Endometrial microvascular endothelial cells (primary cell): ENCODE data around the gene CFAP58. TPM values are rescaled to one million over a fixed set of nuclear protein-coding genes. Genes with fewer than 3 reads are reported as not detected.
"Not testable (repeated sequence)": the region's sequence is repeated elsewhere in the genome, so short reads cannot be mapped to it uniquely, and the experiment has no call there.

ENCODE experiments used
- in situ Hi-C: cut with HindIII; loops from 2 replicates; pipeline ENCODE4 v1.10.0; 2017; ENCODE audit warnings: low sequenced_read_pairs, low pct_unique_long_range_greater_than_20kb; ENCODE audit errors: inconsistent ontology term
- total RNA-seq: library from RNA; depleted of rRNA; stranded (reverse); fragments of >200 nt; gene quantifications from one replicate; pipeline ENCODE4 v1.2.3, GENCODE V29; 2015; ENCODE audit errors: inconsistent ontology term

Gene CFAP58
- total RNA-seq, 1 donor from 2014 or later: 0.28 TPM

DNA sequence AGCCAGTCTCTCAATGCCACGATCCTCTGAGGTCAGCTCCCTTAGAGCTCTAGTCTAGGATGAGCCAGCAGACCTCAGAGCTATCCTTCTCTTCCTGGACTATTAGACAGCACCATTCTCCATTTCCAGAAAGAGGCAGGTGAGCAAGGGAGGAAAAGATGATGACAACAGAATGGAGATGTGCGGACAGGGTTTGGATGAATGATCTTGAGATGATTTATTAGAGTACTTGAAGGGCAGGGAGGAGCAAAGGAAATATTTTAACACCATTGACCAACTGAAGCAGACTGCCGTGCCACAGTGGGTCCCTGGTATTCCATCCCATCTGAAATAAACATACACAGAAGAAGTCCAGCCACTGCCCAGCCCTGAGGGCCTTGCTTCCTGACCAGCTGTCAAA is 94.3 kb downstream of the CFAP58 start:
- in situ Hi-C loops: no loop called here

- in situ Hi-C loops: no loop called here
These were observed 95.8 kb downstream of the CFAP58 start for GRCh38 chr10:104449391-104449790.

DNA sequence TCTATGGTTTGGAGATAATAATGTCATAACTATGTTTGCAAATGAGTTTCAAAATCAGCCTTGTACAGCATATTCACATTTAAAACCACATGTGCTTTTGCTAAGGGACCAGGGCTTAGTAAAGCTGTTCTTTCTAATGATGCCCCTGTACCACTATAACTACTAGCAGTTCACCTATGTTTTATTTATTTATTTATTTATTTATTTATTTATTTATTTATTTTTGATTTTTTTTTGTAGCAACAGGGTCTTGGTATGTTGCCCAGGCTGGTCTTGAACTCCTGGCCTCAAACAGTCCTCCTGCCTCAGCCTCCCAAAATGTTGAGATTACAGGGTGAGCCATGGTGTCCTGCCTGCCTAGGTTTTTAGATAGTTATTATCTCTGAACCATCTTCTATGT is 96.9 kb downstream of the CFAP58 start:
- in situ Hi-C loops: no loop called here

- in situ Hi-C loops: no loop called here
These were observed 97.3 kb downstream of the CFAP58 start for GRCh38 chr10:104450954-104451353.

GRCh38 chr10:104452977-104453376 is 99.3 kb downstream of the CFAP58 start:
- in situ Hi-C loops: no loop called here

- in situ Hi-C loops: no loop called here
These were observed 103.3 kb downstream of the CFAP58 start for GRCh38 chr10:104456802-104457542.

DNA sequence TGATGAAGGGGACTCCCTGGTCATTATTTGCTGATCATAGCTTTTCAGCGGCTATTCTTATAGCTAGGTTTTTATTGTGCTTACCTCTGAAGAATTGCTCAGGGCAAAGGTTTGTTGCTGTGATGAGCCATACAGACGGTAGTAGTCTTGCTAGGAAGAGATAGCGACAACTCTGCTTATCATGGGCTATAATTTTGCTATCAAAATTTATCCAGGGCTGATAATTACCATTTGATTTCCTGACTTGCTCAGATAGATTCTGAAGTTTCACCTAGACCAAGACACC is 103.9 kb downstream of the CFAP58 start:
- in situ Hi-C loops: no loop called here

DNA sequence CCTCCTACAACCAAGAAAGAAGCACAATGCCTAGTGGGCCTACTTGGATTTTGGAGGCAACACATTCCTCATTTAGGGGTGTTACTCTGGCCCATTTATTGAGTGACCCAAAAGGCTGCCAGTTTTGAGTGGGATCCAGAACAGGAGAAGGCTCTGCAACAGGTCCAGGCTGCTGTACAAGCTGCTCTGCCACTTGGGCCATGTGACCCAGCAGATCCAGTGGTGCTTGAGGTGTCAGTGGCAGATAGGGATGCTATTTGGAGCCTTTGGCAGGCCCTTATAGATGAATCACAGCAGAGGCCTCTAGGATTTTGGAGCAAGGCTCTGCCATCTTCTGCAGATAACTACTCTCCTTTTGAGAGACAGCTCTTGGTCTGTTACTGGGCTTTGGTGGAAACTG is 111.9 kb downstream of the CFAP58 start:
- in situ Hi-C loops: not testable (repeated sequence)

DNA sequence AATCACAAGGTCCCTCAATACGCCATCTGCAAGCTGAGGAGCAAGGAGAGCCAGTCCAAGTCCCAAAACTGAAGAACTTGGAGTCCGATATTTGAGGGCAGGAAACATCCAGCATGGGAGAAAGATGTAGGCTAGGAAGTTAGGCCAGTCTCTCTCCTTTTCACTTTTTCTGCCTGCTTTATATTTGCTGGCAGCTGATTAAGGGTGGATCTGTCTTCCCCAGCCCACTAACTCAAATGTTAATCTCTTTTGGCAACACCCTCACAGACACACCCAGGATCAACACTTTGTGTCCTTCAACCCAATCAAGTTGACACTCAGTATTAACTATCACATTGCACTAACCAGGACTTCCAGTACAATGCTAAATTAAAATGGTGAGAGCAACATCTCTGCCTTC is 115.2 kb downstream of the CFAP58 start:
- in situ Hi-C loops: not testable (repeated sequence)

DNA sequence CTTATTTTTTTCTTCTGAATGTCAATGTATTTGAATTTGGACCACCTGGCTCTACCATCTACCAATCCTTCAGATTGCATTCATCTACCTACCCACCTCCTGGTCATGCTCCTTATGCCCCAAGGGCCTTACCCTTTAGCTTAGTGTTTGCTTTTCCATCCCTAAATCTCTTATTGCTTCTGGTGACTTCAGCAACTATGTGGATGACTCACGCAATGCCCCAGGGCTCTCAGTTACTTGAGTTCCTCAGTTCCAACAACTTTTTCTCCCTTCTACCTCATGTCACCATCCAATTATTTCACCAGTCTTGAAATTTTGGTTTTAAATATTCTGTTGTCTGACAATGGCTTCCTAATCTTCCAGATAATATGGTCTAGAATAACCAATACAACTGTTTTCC is 118.9 kb downstream of the CFAP58 start:
- in situ Hi-C loops: no loop called here

DNA sequence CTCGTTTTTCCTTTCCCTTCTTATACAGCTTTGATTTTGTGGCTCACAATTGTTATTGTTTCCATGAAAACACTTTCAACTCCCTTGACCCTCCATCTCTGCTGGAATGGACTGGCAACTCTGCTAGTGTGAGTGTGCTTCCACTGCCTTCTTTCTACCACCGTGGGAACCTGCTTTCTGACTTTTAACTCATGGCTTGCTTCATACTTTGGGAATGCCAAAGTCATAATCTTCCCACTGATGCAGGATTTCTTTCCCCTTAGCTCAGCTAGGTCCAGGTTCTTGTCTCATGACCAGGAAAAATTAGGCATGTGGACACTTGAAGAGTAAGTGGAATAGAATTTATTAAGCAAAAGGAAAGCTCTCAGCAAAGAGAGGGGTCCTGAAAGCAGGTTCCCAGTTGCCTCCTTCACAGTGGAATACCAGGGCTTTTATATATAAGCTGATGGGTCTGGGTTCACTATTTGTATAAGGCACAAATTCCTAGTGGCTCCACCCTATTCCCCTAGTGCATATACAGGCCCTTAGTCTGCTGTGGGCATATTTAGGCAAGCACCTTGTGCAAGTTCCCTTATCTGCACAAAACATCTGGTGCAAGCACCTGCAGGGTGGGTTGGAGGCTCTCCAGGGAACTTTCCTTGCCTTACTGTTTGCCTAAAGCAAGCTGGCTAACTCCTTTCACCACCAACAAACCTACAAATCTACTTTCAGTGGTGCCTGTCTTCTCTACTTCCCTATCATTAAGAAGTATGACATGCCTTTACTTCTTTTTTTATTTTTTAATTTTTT is 119.5 kb downstream of the CFAP58 start:
- in situ Hi-C loops: no loop called here

DNA sequence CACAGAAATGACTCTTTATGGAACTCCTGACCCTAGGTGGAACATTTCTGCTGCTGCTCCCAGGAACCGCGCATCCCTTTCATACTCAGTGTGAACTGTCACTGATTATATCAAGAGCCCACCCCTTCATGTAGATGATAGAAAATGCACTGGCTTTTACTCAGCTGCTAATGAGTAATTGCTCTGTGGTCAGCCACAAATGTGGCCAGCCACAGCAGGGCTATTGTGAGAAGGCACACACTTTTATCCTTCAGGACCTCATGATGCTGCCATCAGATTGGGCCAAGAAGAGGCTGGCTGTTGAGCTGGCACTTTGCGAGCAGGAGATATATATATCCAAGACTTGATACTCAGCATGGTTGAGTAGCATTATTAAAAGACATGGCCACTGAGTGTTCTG is 124.7 kb downstream of the CFAP58 start:
- in situ Hi-C loops: no loop called here

GRCh38 chr10:104479906-104480593 is 126.4 kb downstream of the CFAP58 start:
- in situ Hi-C loops: no loop called here

- in situ Hi-C loops: no loop called here
These were observed 127.2 kb downstream of the CFAP58 start for GRCh38 chr10:104480797-104481196.

GRCh38 chr10:104483582-104483981 is 129.9 kb downstream of the CFAP58 start:
- in situ Hi-C loops: no loop called here

DNA sequence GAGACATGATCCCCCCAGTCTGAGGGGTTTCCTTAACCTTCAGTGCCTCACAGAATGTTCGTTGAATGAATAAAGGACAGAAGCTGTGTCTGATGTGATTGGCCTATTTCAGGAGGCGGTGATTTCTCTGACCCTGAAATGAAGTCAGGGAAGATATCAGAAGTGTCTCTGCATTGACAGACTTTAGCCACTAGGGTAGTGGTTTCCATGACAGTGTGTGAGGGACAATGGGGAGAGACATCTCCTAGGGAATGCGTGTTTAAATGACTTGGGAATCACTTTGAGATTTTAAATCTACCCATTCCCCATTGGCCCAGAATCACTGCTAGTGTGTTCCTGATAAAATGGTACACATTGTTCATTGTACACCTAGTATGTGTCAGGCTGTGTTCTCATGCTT is 132.0 kb downstream of the CFAP58 start:
- in situ Hi-C loops: no loop called here

GRCh38 chr10:104486803-104487202 is 133.2 kb downstream of the CFAP58 start:
- in situ Hi-C loops: no loop called here

DNA sequence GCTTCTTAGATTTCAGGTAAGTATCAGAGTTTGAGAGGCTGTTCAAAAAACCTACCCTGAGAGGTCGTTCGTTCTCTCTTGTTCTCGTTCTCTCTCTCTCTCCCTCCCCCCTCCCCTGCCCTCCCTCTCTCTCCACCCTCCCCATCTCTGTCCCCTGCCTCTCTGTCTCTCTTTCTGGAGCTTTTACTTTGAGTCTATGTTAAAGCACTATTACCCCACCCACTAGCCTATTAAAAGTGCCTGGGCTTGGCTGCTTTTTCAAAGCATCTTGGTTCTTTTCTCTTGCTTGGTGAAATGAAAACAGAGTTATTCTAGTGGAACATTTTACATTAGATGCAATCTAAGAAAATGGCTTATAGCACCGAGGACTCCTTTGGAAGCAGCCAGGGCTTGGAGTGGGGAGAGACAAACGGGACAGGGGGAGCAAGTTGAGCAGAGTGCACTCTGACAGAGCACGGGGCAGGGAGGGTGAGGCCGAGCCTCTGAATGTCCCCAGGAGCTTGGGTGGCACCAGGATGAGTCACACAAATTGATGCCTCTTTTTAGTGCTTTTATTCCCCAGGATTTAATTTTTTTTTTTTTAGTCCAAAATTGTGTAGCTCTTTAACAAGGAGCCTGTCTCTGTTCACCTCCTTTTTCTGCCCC is 134.3 kb downstream of the CFAP58 start:
- in situ Hi-C loops: no loop called here

DNA sequence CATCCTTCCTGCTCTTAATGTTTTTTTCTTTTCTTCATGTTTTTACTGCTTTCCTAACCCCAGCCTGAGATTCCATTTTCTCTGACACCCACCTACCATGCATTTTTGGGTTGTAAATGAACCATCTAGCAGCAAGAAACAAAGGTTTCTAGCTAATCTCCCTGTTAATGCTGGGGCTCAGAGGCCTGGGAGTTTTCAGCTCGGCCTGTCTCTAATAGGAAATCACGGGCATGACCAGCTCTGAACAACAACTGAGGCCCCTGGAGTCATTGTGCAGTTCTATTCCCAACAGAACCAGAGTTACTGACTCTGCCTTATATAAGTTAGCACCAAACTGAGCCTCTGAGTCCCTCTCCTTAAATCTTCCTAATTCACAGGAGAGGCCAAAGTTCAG is 134.8 kb downstream of the CFAP58 start:
- in situ Hi-C loops: no loop called here
